Measurements from ENCODE around the gene ZNF652.

- no peak for TF ChIP-seq CTCF (IDR thresholded peaks at IDR 0.05)
- no peak for TF ChIP-seq POLR2A (IDR thresholded peaks at IDR 0.05)
Measured at GRCh38 chr17:49402706-49403105, 40.7 kb upstream of the ZNF652 start.
